Measurements from ENCODE around the gene PPP6R3. TPM values are rescaled to one million over a fixed set of nuclear protein-coding genes. Genes with fewer than 3 reads are reported as not detected.

Gene PPP6R3
- total RNA-seq, 2 donors from 2014 or later, result 118 to 146 TPM

GRCh38 chr11:68658661-68659060 lies 198.1 kb downstream of the PPP6R3 start:
- H3K36me3 ChIP-seq, result no peaks in the 10 kb centered on the region
- H3K4me3 ChIP-seq, result no peak overlapping the region
- TF ChIP-seq POLR2AphosphoS5 (IDR thresholded peaks at IDR 0.05) (no peak), CTCF (IDR thresholded peaks at IDR 0.05) (no peak)
- intact Hi-C loops (cut with DNase I), result no loop called here
- peaks cover 2% of the 10 kb centered on the region for H3K4me1 ChIP-seq (replicated peaks)
- H3K9me3 ChIP-seq, result no peaks in the 10 kb centered on the region
- WGBS, result 76% methylated on average over 13 of the region's 13 CpGs
- no peak overlapping the region for H3K27ac ChIP-seq
- DNase-seq (ENCODE audit: low spot score), result no peak
- H3K27me3 ChIP-seq (replicated peaks; ENCODE audit: insufficient read depth), result no peaks in the 10 kb centered on the region

- Histone ChIP-seq H3K27ac (peak overlapping the region; percentile 41 to 55), H3K27me3 (replicated peaks; ENCODE audit: insufficient read depth) (no peaks in the 10 kb centered on the region), H3K9me3 (no peaks in the 10 kb centered on the region), H3K36me3 (no peaks in the 10 kb centered on the region), H3K4me3 (no peak overlapping the region), H3K4me1 (replicated peaks) (peaks cover 2% of the 10 kb centered on the region)
- peak; percentile 93 for DNase-seq (ENCODE audit: low spot score)
- intact Hi-C loops (cut with DNase I), result no loop called here
- 40% methylated on average over 22 of the region's 22 CpGs for WGBS
- TF ChIP-seq POLR2AphosphoS5 (IDR thresholded peaks at IDR 0.05), result peak; percentile 93
- no peak for TF ChIP-seq CTCF (IDR thresholded peaks at IDR 0.05)
- TF ChIP-seq POLR2A (IDR thresholded peaks at IDR 0.05), result peak; percentile 16
Observed at GRCh38 chr11:68659158-68659921, 198.8 kb downstream of the PPP6R3 start.

GRCh38 chr11:68660066-68660810 lies 199.7 kb downstream of the PPP6R3 start:
- H3K27me3 ChIP-seq (replicated peaks; ENCODE audit: insufficient read depth), result no peaks in the 10 kb centered on the region
- H3K4me1 ChIP-seq (replicated peaks), result peaks cover 2% of the 10 kb centered on the region
- 97% methylated on average over 18 of the region's 18 CpGs for WGBS
- no peak for DNase-seq (ENCODE audit: low spot score)
- no peak for TF ChIP-seq POLR2A (IDR thresholded peaks at IDR 0.05)
- TF ChIP-seq CTCF (IDR thresholded peaks at IDR 0.05), result no peak
- H3K4me3 ChIP-seq, result no peak overlapping the region
- H3K9me3 ChIP-seq, result no peaks in the 10 kb centered on the region
- H3K36me3 ChIP-seq, result no peaks in the 10 kb centered on the region
- H3K27ac ChIP-seq, result no peak overlapping the region
- intact Hi-C loops (cut with DNase I), result no loop called here

GRCh38 chr11:68661014-68661413 lies 200.5 kb downstream of the PPP6R3 start:
- intact Hi-C loops (cut with DNase I), result no loop called here
- no peaks in the 10 kb centered on the region for H3K36me3 ChIP-seq
- H3K9me3 ChIP-seq, result no peaks in the 10 kb centered on the region
- 92% methylated on average over 14 of the region's 15 CpGs for WGBS
- peaks cover 2% of the 10 kb centered on the region for H3K4me1 ChIP-seq (replicated peaks)
- H3K27me3 ChIP-seq (replicated peaks; ENCODE audit: insufficient read depth), result no peaks in the 10 kb centered on the region
- no peak overlapping the region for H3K4me3 ChIP-seq
- H3K27ac ChIP-seq, result no peak overlapping the region
- DNase-seq (ENCODE audit: low spot score), result no peak
- no peak for TF ChIP-seq POLR2AphosphoS5 (IDR thresholded peaks at IDR 0.05)
- no peak for TF ChIP-seq CTCF (IDR thresholded peaks at IDR 0.05)
- no peak for TF ChIP-seq POLR2A (IDR thresholded peaks at IDR 0.05)
